Ishikawa (cell line): Measurements from ENCODE around the gene MARCKSL1.

Experiments used
- CEBPB ChIP-seq: IDR thresholded peaks from 2 replicates; pipeline ENCODE4 v1.6.1; 2012
- CREB1 ChIP-seq: IDR thresholded peaks from 2 replicates; pipeline ENCODE4 v1.6.1; 2012; ENCODE audit warnings: low read depth
- EGR1 ChIP-seq: IDR thresholded peaks from 2 replicates; pipeline ENCODE4 v1.6.1; 2012
- EP300 ChIP-seq: IDR thresholded peaks from 2 replicates; pipeline ENCODE4 v1.6.1; 2012; ENCODE audit warnings: borderline replicate concordance
- FOXM1 ChIP-seq: IDR thresholded peaks from 2 replicates; pipeline ENCODE4 v1.6.1; 2012; ENCODE audit warnings: low read depth, borderline replicate concordance
- MAX ChIP-seq: IDR thresholded peaks from 2 replicates; pipeline ENCODE4 v1.6.1; 2012
- NFIC ChIP-seq: IDR thresholded peaks from 2 replicates; pipeline ENCODE4 v1.6.1; 2012
- RAD21 ChIP-seq: IDR thresholded peaks from 2 replicates; pipeline ENCODE4 v1.6.1; 2012; ENCODE audit warnings: low read depth
- REST ChIP-seq: IDR thresholded peaks from 2 replicates; pipeline ENCODE4 v1.6.1; 2012; ENCODE audit warnings: low read depth, mild to moderate bottlenecking
- TAF1 ChIP-seq: IDR thresholded peaks from 2 replicates; pipeline ENCODE4 v1.6.1; 2012; ENCODE audit warnings: low read depth, mild to moderate bottlenecking
- TCF12 ChIP-seq: IDR thresholded peaks from 2 replicates; pipeline ENCODE4 v1.6.1; 2012; ENCODE audit warnings: low read depth
- TEAD4 ChIP-seq: IDR thresholded peaks from 2 replicates; pipeline ENCODE4 v1.6.1; 2012
- YY1 ChIP-seq: IDR thresholded peaks from 2 replicates; pipeline ENCODE4 v1.6.1; 2012; ENCODE audit warnings: low read depth
- ZBTB7A ChIP-seq: IDR thresholded peaks from 2 replicates; pipeline ENCODE4 v1.6.1; 2012; ENCODE audit warnings: low read depth
- TF ChIP-seq, protein P1 (sequence below): IDR thresholded peaks from 2 replicates; pipeline ENCODE4 v1.6.1; 2012

MARCKSL1 gene

DNA sequence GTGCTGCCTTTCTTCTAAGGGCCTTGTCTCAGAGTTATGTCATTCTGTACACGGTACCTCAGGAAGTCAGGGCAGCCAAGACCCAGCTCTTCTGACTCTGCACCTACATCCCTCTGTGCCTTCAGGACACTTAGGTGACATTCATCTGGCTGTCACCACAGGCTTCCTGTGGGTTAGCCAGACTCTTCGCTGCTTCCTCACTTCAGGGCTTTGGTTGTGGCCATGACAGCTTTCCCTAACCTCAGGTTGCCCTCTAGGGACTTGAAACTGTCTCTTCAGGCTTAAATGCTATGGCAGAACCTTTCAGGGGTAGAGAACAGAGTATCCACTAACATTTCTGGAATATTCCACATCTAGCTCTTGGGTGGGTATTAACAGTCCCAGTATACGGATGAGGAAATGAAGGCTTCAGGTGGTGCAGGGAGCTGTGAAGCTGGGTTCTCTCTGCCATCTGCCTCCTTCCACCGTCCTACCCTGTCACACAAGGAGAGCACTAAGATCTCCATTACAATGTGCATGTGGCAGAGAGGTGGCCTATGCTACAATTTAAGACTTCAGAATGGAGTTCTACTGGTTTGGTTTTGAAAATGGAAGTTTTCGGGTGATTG is 36.2 kb upstream of the MARCKSL1 start:
- TF ChIP-seq, protein P1, sequence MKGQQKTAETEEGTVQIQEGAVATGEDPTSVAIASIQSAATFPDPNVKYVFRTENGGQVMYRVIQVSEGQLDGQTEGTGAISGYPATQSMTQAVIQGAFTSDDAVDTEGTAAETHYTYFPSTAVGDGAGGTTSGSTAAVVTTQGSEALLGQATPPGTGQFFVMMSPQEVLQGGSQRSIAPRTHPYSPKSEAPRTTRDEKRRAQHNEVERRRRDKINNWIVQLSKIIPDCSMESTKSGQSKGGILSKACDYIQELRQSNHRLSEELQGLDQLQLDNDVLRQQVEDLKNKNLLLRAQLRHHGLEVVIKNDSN: no peak
- no peak for TF ChIP-seq MAX
- no peak for TF ChIP-seq EP300
- no peak for TF ChIP-seq CREB1
- no peak for TF ChIP-seq REST
- TF ChIP-seq RAD21: no peak
- no peak for TF ChIP-seq CEBPB
- TF ChIP-seq ZBTB7A: no peak
- TF ChIP-seq TAF1: no peak
- TF ChIP-seq NFIC: no peak
- TF ChIP-seq YY1: no peak

- TF ChIP-seq TAF1 (no peak), CEBPB (no peak), FOXM1 (no peak), MAX (no peak), CREB1 (no peak), TEAD4 (no peak), TCF12 (no peak), REST (no peak), ZBTB7A (no peak), RAD21 (no peak), EGR1 (no peak), YY1 (no peak), NFIC (no peak), EP300 (no peak)
- TF ChIP-seq, protein P1: no peak
Observed at GRCh38 chr1:32367912-32368635, 32.0 kb upstream of the MARCKSL1 start.

GRCh38 chr1:32365445-32365844 is 29.4 kb upstream of the MARCKSL1 start:
- no peak for TF ChIP-seq CREB1
- no peak for TF ChIP-seq REST
- TF ChIP-seq, protein P1: no peak
- no peak for TF ChIP-seq EP300
- TF ChIP-seq YY1: no peak
- TF ChIP-seq MAX: no peak
- TF ChIP-seq CEBPB: no peak

GRCh38 chr1:32364836-32365235 is 28.8 kb upstream of the MARCKSL1 start:
- TF ChIP-seq TEAD4: no peak
- no peak for TF ChIP-seq EGR1
- no peak for TF ChIP-seq CREB1
- no peak for TF ChIP-seq YY1
- no peak for TF ChIP-seq EP300
- TF ChIP-seq RAD21: no peak
- no peak for TF ChIP-seq TAF1
- no peak for TF ChIP-seq NFIC
- no peak for TF ChIP-seq TCF12
- TF ChIP-seq MAX: no peak
- TF ChIP-seq, protein P1: no peak
- TF ChIP-seq FOXM1: no peak
- no peak for TF ChIP-seq ZBTB7A
- no peak for TF ChIP-seq REST
- no peak for TF ChIP-seq CEBPB
